Uterus (tissue), 2 donors: Measurements from ENCODE around the gene ZSWIM5.

ENCODE experiments used
- POLR2A ChIP-seq, 2 donors: fragments of 450-650 bp; IDR thresholded peaks; one replicate each; pipeline ENCODE4 v1.6.1; 2016; ENCODE audit warnings: antibody characterized with exemption in 2 of 2, mild to moderate bottlenecking in 1 of 2, moderate library complexity in 1 of 2
- TF ChIP-seq, protein P1 (sequence below), 4 experiments: fragments of 200-600 bp in 2 of 4; fragments of 450-650 bp in 2 of 4; sonication (generic) in 2 of 4; IDR thresholded peaks; one replicate each; pipeline ENCODE4 v1.5.1; 2016 to 2019; ENCODE audit warnings: antibody characterized with exemption in 4 of 4, mild to moderate bottlenecking in 2 of 4, moderate library complexity in 1 of 4

DNA sequence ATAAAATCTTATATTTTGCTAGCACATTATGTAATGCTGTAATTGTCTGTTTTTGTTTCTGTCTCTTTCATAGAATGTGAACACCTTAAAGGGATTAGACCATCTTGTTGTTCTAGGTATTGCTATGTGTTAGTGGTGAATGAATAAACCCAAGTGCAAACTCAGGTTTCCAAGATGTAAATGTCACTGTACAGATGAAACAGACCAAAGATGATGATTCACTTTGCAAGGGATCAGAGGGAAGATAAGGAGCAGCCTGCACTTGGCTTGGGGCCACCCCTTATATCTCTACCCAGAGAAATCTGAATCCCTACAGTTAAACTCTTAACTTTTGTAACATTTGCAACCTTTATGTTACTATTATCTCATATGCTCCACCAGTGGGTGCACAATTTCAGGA, 168.9 kb downstream of the ZSWIM5 start:
- TF ChIP-seq, protein P1, sequence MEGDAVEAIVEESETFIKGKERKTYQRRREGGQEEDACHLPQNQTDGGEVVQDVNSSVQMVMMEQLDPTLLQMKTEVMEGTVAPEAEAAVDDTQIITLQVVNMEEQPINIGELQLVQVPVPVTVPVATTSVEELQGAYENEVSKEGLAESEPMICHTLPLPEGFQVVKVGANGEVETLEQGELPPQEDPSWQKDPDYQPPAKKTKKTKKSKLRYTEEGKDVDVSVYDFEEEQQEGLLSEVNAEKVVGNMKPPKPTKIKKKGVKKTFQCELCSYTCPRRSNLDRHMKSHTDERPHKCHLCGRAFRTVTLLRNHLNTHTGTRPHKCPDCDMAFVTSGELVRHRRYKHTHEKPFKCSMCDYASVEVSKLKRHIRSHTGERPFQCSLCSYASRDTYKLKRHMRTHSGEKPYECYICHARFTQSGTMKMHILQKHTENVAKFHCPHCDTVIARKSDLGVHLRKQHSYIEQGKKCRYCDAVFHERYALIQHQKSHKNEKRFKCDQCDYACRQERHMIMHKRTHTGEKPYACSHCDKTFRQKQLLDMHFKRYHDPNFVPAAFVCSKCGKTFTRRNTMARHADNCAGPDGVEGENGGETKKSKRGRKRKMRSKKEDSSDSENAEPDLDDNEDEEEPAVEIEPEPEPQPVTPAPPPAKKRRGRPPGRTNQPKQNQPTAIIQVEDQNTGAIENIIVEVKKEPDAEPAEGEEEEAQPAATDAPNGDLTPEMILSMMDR (IDR thresholded peaks at IDR 0.05), result no peak
- TF ChIP-seq POLR2A (IDR thresholded peaks at IDR 0.05), result no peak
